ENCODE results near the gene NDC80. TPM values are rescaled to one million over a fixed set of nuclear protein-coding genes. Genes with fewer than 3 reads are reported as not detected.

Gene NDC80
- total RNA-seq, 1 donor from 2014 or later = 3.5 TPM

DNA sequence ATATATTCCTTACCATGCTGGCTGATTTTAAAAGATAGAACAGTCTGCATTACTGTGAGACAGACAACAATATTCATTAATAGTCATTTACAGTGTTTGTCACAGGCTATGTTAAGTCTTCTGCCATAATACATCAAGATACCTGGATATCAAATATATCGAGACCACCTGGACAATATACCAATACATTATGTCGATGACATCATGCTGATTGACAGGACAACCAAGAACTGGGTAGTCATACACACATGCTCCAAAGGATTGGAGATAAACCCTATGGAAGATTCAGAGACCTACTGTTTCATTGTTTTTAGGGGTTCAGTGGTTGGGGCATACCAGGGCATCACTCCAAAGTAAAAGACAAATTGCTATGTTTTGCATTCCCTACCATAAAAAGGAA, 57.6 kb downstream of the NDC80 start:
- H3K4me1 Mint-ChIP-seq (ENCODE audit: low read depth, unreplicated experiment) = no peaks in the 10 kb centered on the region
- H3K9ac ChIP-seq (ENCODE audit: low read length) = no peak overlapping the region
- H3K9me3 Mint-ChIP-seq (ENCODE audit: unreplicated experiment) = peaks cover 11% of the 10 kb centered on the region
- H3K27me3 Mint-ChIP-seq (ENCODE audit: low read depth, unreplicated experiment) = no peaks in the 10 kb centered on the region
- no peaks in the 10 kb centered on the region for H3K4me1 ChIP-seq (ENCODE audit: insufficient read depth, low read length)
- DNase-seq (ENCODE audit: low read depth) (no peak), FAIRE-seq (no peak)
- no peak overlapping the region for H3K4me3 ChIP-seq (ENCODE audit: insufficient read depth, low read depth, low read length)
- no peak overlapping the region for H3K4me3 Mint-ChIP-seq (ENCODE audit: unreplicated experiment)
- H2AFZ ChIP-seq (ENCODE audit: low read depth, low read length) = no peak overlapping the region
- no peaks in the 10 kb centered on the region for H3K36me3 Mint-ChIP-seq (ENCODE audit: low read depth, unreplicated experiment)
- H3K4me2 ChIP-seq (ENCODE audit: low read length) = no peak overlapping the region
- TF ChIP-seq, protein P1, sequence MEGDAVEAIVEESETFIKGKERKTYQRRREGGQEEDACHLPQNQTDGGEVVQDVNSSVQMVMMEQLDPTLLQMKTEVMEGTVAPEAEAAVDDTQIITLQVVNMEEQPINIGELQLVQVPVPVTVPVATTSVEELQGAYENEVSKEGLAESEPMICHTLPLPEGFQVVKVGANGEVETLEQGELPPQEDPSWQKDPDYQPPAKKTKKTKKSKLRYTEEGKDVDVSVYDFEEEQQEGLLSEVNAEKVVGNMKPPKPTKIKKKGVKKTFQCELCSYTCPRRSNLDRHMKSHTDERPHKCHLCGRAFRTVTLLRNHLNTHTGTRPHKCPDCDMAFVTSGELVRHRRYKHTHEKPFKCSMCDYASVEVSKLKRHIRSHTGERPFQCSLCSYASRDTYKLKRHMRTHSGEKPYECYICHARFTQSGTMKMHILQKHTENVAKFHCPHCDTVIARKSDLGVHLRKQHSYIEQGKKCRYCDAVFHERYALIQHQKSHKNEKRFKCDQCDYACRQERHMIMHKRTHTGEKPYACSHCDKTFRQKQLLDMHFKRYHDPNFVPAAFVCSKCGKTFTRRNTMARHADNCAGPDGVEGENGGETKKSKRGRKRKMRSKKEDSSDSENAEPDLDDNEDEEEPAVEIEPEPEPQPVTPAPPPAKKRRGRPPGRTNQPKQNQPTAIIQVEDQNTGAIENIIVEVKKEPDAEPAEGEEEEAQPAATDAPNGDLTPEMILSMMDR (IDR thresholded peaks at IDR 0.05; ENCODE audit: insufficient read depth, low read depth, low read length) = no peak
- TF ChIP-seq EZH2 (IDR thresholded peaks at IDR 0.05; ENCODE audit: insufficient read depth, low read length) = no peak
- no peaks in the 10 kb centered on the region for H4K20me1 ChIP-seq (ENCODE audit: insufficient read depth, low read length)
- no peaks in the 10 kb centered on the region for H3K27me3 ChIP-seq (ENCODE audit: insufficient read depth, low read length)
- no peaks in the 10 kb centered on the region for H3K79me2 ChIP-seq (ENCODE audit: insufficient read depth, low read length)
- no peak overlapping the region for H3K27ac ChIP-seq (ENCODE audit: low read depth, low read length)
- H3K27ac Mint-ChIP-seq (ENCODE audit: unreplicated experiment) = no peak overlapping the region
- no peaks in the 10 kb centered on the region for H3K36me3 ChIP-seq (ENCODE audit: insufficient read depth, low read length)
- no peaks in the 10 kb centered on the region for H3K9me3 ChIP-seq (ENCODE audit: insufficient read depth, low read depth, low read length)

- no peak for FAIRE-seq
- H3K4me2 ChIP-seq (ENCODE audit: low read length) = no peak overlapping the region
- H3K27ac ChIP-seq (ENCODE audit: low read depth, low read length) = no peak overlapping the region
- DNase-seq (ENCODE audit: low read depth) = no peak
- H2AFZ ChIP-seq (ENCODE audit: low read depth, low read length) = no peak overlapping the region
- no peak overlapping the region for H3K27ac Mint-ChIP-seq (ENCODE audit: unreplicated experiment)
- H3K27me3 ChIP-seq (ENCODE audit: insufficient read depth, low read length) = no peaks in the 10 kb centered on the region
- peaks cover 9% of the 10 kb centered on the region for H3K27me3 Mint-ChIP-seq (ENCODE audit: low read depth, unreplicated experiment)
- no peaks in the 10 kb centered on the region for H3K9me3 ChIP-seq (ENCODE audit: insufficient read depth, low read depth, low read length)
- no peak overlapping the region for H3K9ac ChIP-seq (ENCODE audit: low read length)
- TF ChIP-seq EZH2 (IDR thresholded peaks at IDR 0.05; ENCODE audit: insufficient read depth, low read length) = no peak
- TF ChIP-seq, protein P1 (IDR thresholded peaks at IDR 0.05; ENCODE audit: insufficient read depth, low read depth, low read length) = no peak
- H3K79me2 ChIP-seq (ENCODE audit: insufficient read depth, low read length) = no peaks in the 10 kb centered on the region
- no peaks in the 10 kb centered on the region for H3K36me3 Mint-ChIP-seq (ENCODE audit: low read depth, unreplicated experiment)
- no peak overlapping the region for H3K4me3 Mint-ChIP-seq (ENCODE audit: unreplicated experiment)
- no peak overlapping the region for H3K4me3 ChIP-seq (ENCODE audit: insufficient read depth, low read depth, low read length)
- no peaks in the 10 kb centered on the region for H4K20me1 ChIP-seq (ENCODE audit: insufficient read depth, low read length)
- H3K4me1 Mint-ChIP-seq (ENCODE audit: low read depth, unreplicated experiment) = peaks cover 5% of the 10 kb centered on the region
- peaks cover 13% of the 10 kb centered on the region for H3K9me3 Mint-ChIP-seq (ENCODE audit: unreplicated experiment)
- H3K36me3 ChIP-seq (ENCODE audit: insufficient read depth, low read length) = no peaks in the 10 kb centered on the region
- H3K4me1 ChIP-seq (ENCODE audit: insufficient read depth, low read length) = no peaks in the 10 kb centered on the region
Measured at GRCh38 chr18:2635586-2635985, 64.2 kb downstream of the NDC80 start.

GRCh38 chr18:2636126-2636631, 64.8 kb downstream of the NDC80 start:
- H3K27ac Mint-ChIP-seq (ENCODE audit: unreplicated experiment) = no peak overlapping the region
- H3K79me2 ChIP-seq (ENCODE audit: insufficient read depth, low read length) = no peaks in the 10 kb centered on the region
- H3K9ac ChIP-seq (ENCODE audit: low read length) = no peak overlapping the region
- H3K36me3 Mint-ChIP-seq (ENCODE audit: low read depth, unreplicated experiment) = no peaks in the 10 kb centered on the region
- no peak overlapping the region for H2AFZ ChIP-seq (ENCODE audit: low read depth, low read length)
- no peak for TF ChIP-seq EZH2 (IDR thresholded peaks at IDR 0.05; ENCODE audit: insufficient read depth, low read length)
- TF ChIP-seq, protein P1 (IDR thresholded peaks at IDR 0.05; ENCODE audit: insufficient read depth, low read depth, low read length) = no peak
- H3K27ac ChIP-seq (ENCODE audit: low read depth, low read length) = no peak overlapping the region
- H3K36me3 ChIP-seq (ENCODE audit: insufficient read depth, low read length) = no peaks in the 10 kb centered on the region
- H3K4me3 Mint-ChIP-seq (ENCODE audit: unreplicated experiment) = no peak overlapping the region
- peaks cover 13% of the 10 kb centered on the region for H3K9me3 Mint-ChIP-seq (ENCODE audit: unreplicated experiment)
- FAIRE-seq = no peak
- H3K9me3 ChIP-seq (ENCODE audit: insufficient read depth, low read depth, low read length) = no peaks in the 10 kb centered on the region
- H3K4me1 Mint-ChIP-seq (ENCODE audit: low read depth, unreplicated experiment) = peaks cover 5% of the 10 kb centered on the region
- H4K20me1 ChIP-seq (ENCODE audit: insufficient read depth, low read length) = no peaks in the 10 kb centered on the region
- no peaks in the 10 kb centered on the region for H3K4me1 ChIP-seq (ENCODE audit: insufficient read depth, low read length)
- H3K4me2 ChIP-seq (ENCODE audit: low read length) = no peak overlapping the region
- no peak for DNase-seq (ENCODE audit: low read depth)
- H3K27me3 Mint-ChIP-seq (ENCODE audit: low read depth, unreplicated experiment) = peaks cover 9% of the 10 kb centered on the region
- no peaks in the 10 kb centered on the region for H3K27me3 ChIP-seq (ENCODE audit: insufficient read depth, low read length)
- no peak overlapping the region for H3K4me3 ChIP-seq (ENCODE audit: insufficient read depth, low read depth, low read length)

Data from astrocyte (in vitro differentiated cells and primary cell).